AG04450 (cell line): Measurements from ENCODE around the gene CTPS1. TPM values are rescaled to one million over a fixed set of nuclear protein-coding genes. Genes with fewer than 3 reads are reported as not detected.

Experiments used
- CTCF ChIA-PET: fragments of 300-600, 350-600 bp; formaldehyde crosslinking; extraction: SDS; loops from one replicate; lab custom pipeline; 2022; ENCODE audit warnings: antibody characterized with exemption, inconsistent platforms; lab: Charles Lee
- POLR2A ChIA-PET: fragments of 350-600 bp; formaldehyde crosslinking; extraction: SDS; loops from one replicate; lab custom pipeline; 2021; ENCODE audit warnings: antibody characterized with exemption, inconsistent platforms; lab: Yijun Ruan, JAX
- DNase-seq: peaks from one replicate; pipeline ENCODE4 v3.0.0-alpha.2; 2011; ENCODE audit warnings: low read depth, low spot score
- H3K27ac ChIP-seq: one replicate; pipeline ENCODE4 v1.5.1; 2012; ENCODE audit warnings: low read depth, low read length, control low read depth
- H3K27me3 ChIP-seq: one replicate; pipeline ENCODE4 v1.6.0; 2012; ENCODE audit warnings: low read length; ENCODE audit not compliant: control insufficient read depth, insufficient read depth
- H3K4me3 ChIP-seq: 2 replicates; pipeline ENCODE4 v1.5.1; 2011; ENCODE audit warnings: mild to moderate bottlenecking, low read depth, low read length, control low read depth
- H3K9me3 ChIP-seq: 2 replicates; pipeline ENCODE4 v1.5.1; 2012; ENCODE audit warnings: low read length; ENCODE audit not compliant: control insufficient read depth, insufficient read depth
- polyA plus RNA-seq: library from polyadenylated mRNA; depleted of rRNA; stranded (reverse); fragments of >200 nt; gene quantifications from 2 replicates; pipeline ENCODE4 v1.2.3, GENCODE V29; 2011
- TF ChIP-seq, protein P1 (sequence below): IDR thresholded peaks from 2 replicates; pipeline ENCODE4 v1.5.1; 2011; ENCODE audit warnings: low read depth, low read length, control low read depth, inconsistent platforms

CTPS1 gene
- polyA plus RNA-seq, 1 experiment, result 29.5 TPM

GRCh38 chr1:41006942-41007865, 27.7 kb downstream of the CTPS1 start:
- ChIA-PET CTCF (no interaction called here), POLR2A (no interaction called here)
- Histone ChIP-seq H3K9me3 (no peaks in the 10 kb centered on the region), H3K27ac (no peak overlapping the region), H3K4me3 (no peak overlapping the region), H3K27me3 (no peaks in the 10 kb centered on the region)
- TF ChIP-seq, protein P1, sequence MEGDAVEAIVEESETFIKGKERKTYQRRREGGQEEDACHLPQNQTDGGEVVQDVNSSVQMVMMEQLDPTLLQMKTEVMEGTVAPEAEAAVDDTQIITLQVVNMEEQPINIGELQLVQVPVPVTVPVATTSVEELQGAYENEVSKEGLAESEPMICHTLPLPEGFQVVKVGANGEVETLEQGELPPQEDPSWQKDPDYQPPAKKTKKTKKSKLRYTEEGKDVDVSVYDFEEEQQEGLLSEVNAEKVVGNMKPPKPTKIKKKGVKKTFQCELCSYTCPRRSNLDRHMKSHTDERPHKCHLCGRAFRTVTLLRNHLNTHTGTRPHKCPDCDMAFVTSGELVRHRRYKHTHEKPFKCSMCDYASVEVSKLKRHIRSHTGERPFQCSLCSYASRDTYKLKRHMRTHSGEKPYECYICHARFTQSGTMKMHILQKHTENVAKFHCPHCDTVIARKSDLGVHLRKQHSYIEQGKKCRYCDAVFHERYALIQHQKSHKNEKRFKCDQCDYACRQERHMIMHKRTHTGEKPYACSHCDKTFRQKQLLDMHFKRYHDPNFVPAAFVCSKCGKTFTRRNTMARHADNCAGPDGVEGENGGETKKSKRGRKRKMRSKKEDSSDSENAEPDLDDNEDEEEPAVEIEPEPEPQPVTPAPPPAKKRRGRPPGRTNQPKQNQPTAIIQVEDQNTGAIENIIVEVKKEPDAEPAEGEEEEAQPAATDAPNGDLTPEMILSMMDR, result no peak
- no peak for DNase-seq

DNA sequence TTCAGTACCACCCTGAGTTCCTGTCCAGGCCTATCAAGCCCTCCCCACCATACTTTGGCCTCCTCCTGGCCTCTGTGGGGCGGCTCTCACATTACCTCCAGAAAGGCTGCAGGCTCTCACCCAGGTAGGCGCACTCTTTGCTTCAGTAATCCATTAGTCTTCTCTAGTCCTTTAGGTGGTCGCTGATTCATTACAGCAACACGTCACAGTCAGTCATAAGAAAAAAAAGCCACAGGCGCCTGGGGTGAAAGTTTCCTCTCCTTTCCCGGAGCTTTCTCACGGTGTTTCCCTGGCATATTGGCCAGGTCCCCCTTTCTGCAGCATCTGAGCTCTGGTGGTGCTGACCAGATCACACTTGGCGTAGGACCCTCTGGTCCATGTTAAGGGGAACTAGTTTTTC, 30.0 kb downstream of the CTPS1 start:
- Histone ChIP-seq H3K27me3 (no peaks in the 10 kb centered on the region), H3K27ac (no peak overlapping the region), H3K4me3 (no peak overlapping the region), H3K9me3 (no peaks in the 10 kb centered on the region)
- ChIA-PET POLR2A (no interaction called here), CTCF (no interaction called here)
- DNase-seq, result no peak
- TF ChIP-seq, protein P1, result no peak

GRCh38 chr1:41010345-41010744, 30.8 kb downstream of the CTPS1 start:
- no peaks in the 10 kb centered on the region for H3K9me3 ChIP-seq
- no peak overlapping the region for H3K27ac ChIP-seq
- H3K4me3 ChIP-seq, result no peak overlapping the region
- POLR2A ChIA-PET, result no interaction called here
- TF ChIP-seq, protein P1, result no peak
- CTCF ChIA-PET, result interaction anchor here (0.5 kb wide), 1 partner anchor 10 kb away, joined by 3 read pairs; no protein-coding TSS in a partner anchor
- H3K27me3 ChIP-seq, result no peaks in the 10 kb centered on the region
- no peak for DNase-seq

DNA sequence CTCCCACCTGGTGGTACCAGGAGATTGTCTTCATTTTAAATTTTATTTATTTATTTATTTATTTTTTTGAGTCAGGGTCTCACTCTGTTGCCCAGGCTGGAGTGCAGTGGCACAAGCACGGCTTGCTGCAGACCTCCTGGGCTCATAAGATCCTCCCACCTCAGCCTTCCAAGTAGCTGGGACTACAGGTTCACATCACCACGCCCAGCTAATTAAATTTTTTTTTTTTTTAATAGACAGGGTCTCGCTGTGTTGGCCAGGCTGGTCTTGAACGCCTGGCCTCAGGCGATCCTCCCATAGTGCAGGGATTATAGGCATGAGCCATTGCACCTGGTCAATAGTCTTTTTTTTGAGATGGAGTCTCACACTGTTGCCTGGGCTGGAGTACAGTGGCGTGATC, 33.5 kb downstream of the CTPS1 start:
- TF ChIP-seq, protein P1, result no peak
- Histone ChIP-seq H3K27ac (no peak overlapping the region), H3K27me3 (no peaks in the 10 kb centered on the region), H3K9me3 (no peaks in the 10 kb centered on the region), H3K4me3 (no peak overlapping the region)
- ChIA-PET POLR2A (no interaction called here), CTCF (no interaction called here)
- no peak for DNase-seq

GRCh38 chr1:41013796-41014195, 34.3 kb downstream of the CTPS1 start:
- Histone ChIP-seq H3K4me3 (no peak overlapping the region), H3K27me3 (no peaks in the 10 kb centered on the region), H3K9me3 (no peaks in the 10 kb centered on the region), H3K27ac (no peak overlapping the region)
- ChIA-PET CTCF (no interaction called here), POLR2A (no interaction called here)
- DNase-seq, result no peak
- TF ChIP-seq, protein P1, result no peak
